Testis (tissue), 2 donors: ENCODE results near the gene NRARP.

ENCODE experiments used
- POLR2A ChIP-seq: fragments of 450-650 bp; IDR thresholded peaks from one replicate; pipeline ENCODE4 v1.6.1; 2017; ENCODE audit warnings: antibody characterized with exemption, mild to moderate bottlenecking, moderate library complexity
- TF ChIP-seq, protein P1 (sequence below), 3 experiments: fragments of 450-650 bp in 2 of 3; fragments of 200-600 bp in 1 of 3; sonication (generic) in 1 of 3; IDR thresholded peaks; one replicate each; pipeline ENCODE4 v1.5.1; 2016 to 2019; ENCODE audit warnings: antibody characterized with exemption in 3 of 3, mild to moderate bottlenecking in 2 of 3, moderate library complexity in 1 of 3

- no peak for TF ChIP-seq POLR2A
- TF ChIP-seq, protein P1, sequence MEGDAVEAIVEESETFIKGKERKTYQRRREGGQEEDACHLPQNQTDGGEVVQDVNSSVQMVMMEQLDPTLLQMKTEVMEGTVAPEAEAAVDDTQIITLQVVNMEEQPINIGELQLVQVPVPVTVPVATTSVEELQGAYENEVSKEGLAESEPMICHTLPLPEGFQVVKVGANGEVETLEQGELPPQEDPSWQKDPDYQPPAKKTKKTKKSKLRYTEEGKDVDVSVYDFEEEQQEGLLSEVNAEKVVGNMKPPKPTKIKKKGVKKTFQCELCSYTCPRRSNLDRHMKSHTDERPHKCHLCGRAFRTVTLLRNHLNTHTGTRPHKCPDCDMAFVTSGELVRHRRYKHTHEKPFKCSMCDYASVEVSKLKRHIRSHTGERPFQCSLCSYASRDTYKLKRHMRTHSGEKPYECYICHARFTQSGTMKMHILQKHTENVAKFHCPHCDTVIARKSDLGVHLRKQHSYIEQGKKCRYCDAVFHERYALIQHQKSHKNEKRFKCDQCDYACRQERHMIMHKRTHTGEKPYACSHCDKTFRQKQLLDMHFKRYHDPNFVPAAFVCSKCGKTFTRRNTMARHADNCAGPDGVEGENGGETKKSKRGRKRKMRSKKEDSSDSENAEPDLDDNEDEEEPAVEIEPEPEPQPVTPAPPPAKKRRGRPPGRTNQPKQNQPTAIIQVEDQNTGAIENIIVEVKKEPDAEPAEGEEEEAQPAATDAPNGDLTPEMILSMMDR (IDR thresholded peaks at IDR 0.05), result no peak
Measured at GRCh38 chr9:137266162-137266527, 35.9 kb downstream of the NRARP start.
